ENCODE data around the gene MYO9B. TPM values are rescaled to one million over a fixed set of nuclear protein-coding genes. Genes with fewer than 3 reads are reported as not detected.

MYO9B gene
- total RNA-seq, 1 experiment from 2014 or later, result 74.6 TPM

GRCh38 chr19:17125062-17125727, 49.6 kb downstream of the MYO9B start:
- ATAC-seq (no peak), DNase-seq (ENCODE audit: low read depth, low spot score) (no peak)
- no peaks in the 10 kb centered on the region for H3K9me3 ChIP-seq (ENCODE audit: control insufficient read depth in 1 of 2, insufficient read depth in 1 of 2, low read depth in 1 of 2, low read length in 2 of 2)
- H3K9me2 ChIP-seq (ENCODE audit: insufficient read depth), result no peaks in the 10 kb centered on the region
- H3K4me3 ChIP-seq (replicated peaks in 1 of 2; ENCODE audit: low read depth in 1 of 2, low read length in 2 of 2), result no peak overlapping the region
- ChIA-PET CTCF (no interaction called here), POLR2A (no interaction called here), RAD21 (ENCODE audit: low non-redundant PET in 1 of 2, low total read pairs in 2 of 2, uncharacterized antibody in 2 of 2, unreplicated experiment in 2 of 2) (no interaction called here)
- H3K27ac ChIP-seq (ENCODE audit: low read depth, low read length), result no peak overlapping the region
- no peak overlapping the region for H3K9ac ChIP-seq (ENCODE audit: low read length)
- BruUV-seq (replicated peaks), result no TSS peak
- H3K79me2 ChIP-seq (ENCODE audit: insufficient read depth, low read length), result peaks cover 12% of the 10 kb centered on the region; the same call in 1 of the 2 replicates
- H3K27me3 ChIP-seq (ENCODE audit: insufficient read depth, low read length), result no peaks in the 10 kb centered on the region
- no peak overlapping the region for H3K4me2 ChIP-seq (ENCODE audit: low read length)
- peaks cover 6 to 14% of the 10 kb centered on the region in 2 experiments; a peak in 1 of 4 replicates for H3K4me1 ChIP-seq (ENCODE audit: control insufficient read depth in 1 of 2, insufficient read depth in 2 of 2, low read length in 2 of 2)
- intact Hi-C loops (cut with micrococcal nuclease), result no loop called here
- TF ChIP-seq ZNF274 (IDR thresholded peaks at IDR 0.05; ENCODE audit: low read depth, low read length) (no peak), POLR2A (IDR thresholded peaks at IDR 0.05; ENCODE audit: borderline replicate concordance, extremely low read depth, insufficient read depth, insufficient read length) (no peak), ATF3 (IDR thresholded peaks at IDR 0.05) (no peak), CTCF (IDR thresholded peaks at IDR 0.05 in 2 of 3, conservative IDR thresholded peaks at IDR 0.05 in 1 of 3; ENCODE audit: borderline replicate concordance in 1 of 3, insufficient read depth in 1 of 3, low read depth in 2 of 3, low read length in 2 of 3) (no peak), YY1 (IDR thresholded peaks at IDR 0.05; ENCODE audit: extremely low read depth, insufficient replicate concordance, low read depth, low read length) (no peak), SIN3A (IDR thresholded peaks at IDR 0.05; ENCODE audit: low read depth) (no peak), FOSL1 (IDR thresholded peaks at IDR 0.05; ENCODE audit: low read depth) (no peak), MAX (IDR thresholded peaks at IDR 0.05) (no peak), SRF (IDR thresholded peaks at IDR 0.05; ENCODE audit: low read depth) (no peak), RAD21 (IDR thresholded peaks at IDR 0.05; ENCODE audit: low read depth) (no peak), ELF1 (IDR thresholded peaks at IDR 0.05; ENCODE audit: borderline replicate concordance, low read depth) (no peak)
- no peak overlapping the region for H2AFZ ChIP-seq (ENCODE audit: low read depth, low read length, poor library complexity, severe bottlenecking)
- H3K36me3 ChIP-seq (ENCODE audit: control insufficient read depth in 1 of 2, insufficient read depth in 2 of 2, low read length in 2 of 2), result peaks cover 0 to 3% of the 10 kb centered on the region in 2 experiments; a peak in 1 of 4 replicates
- no peaks in the 10 kb centered on the region for H4K20me1 ChIP-seq (ENCODE audit: insufficient read depth)

All from HCT116 (cell line).